Activated CD8-positive, alpha-beta memory T cell treated with anti-CD3 and anti-CD28 coated beads for 4 hours (primary cell): ENCODE measurements around the gene NEUROD6.

ENCODE experiments used
- DNase-seq, 2 donors: peaks; one replicate each; pipeline ENCODE4 v3.0.0-alpha.2; 2020; ENCODE audit warnings: low read depth in 2 of 2

Gene NEUROD6

DNA sequence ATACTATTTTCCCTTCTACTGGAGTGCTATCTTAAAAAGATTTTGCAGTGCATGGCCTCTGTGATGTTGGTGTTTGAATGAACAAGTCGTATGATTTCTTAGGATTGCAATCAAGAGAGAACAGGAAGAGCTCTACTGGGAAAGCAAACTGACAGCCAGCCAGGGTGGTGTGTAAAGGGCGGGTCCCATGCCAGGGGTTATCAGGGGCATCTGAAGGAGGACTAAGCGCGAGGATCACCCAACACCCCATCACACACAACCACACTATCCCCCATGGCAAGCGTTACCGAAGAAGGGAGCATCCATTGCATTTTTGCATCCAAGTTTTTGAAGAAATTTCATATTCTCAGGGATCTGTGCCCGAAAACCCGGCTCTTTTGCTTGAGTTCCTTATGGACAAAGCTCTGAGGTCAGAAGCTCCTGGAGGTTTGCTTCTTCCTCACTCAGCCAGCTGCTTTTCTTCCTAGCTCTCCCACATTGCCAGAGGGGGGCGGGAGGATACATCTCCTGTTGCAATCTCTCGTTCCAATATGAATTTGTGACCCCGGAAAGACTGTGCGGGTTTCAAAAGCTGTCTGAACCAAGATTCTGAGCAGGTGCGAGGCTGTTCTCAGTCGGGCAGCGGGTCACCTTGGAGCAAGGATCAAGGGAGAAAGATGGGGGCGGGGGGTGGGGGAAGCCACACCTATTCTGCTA lies 5.2 kb downstream of the NEUROD6 start:
- no peak for DNase-seq

DNA sequence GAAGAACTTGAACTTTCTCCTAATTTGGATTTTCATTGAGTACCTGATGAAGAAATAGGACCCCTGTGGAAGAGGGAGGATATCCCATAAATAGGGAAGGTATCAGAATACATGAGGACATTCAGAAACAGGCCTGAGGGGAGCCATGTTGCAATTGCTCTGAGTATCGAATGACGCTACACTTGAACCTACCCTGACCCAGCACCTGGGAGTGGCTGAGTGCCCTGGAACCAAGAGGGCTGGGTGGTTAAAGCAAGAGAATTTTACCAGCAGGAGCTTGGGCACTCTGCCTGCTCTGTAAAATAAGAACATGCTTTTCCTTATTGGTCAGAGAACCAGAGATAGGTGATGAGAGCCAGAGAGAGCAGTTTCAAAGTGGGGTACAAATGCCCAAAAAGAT lies 7.2 kb downstream of the NEUROD6 start:
- DNase-seq, result no peak

DNA sequence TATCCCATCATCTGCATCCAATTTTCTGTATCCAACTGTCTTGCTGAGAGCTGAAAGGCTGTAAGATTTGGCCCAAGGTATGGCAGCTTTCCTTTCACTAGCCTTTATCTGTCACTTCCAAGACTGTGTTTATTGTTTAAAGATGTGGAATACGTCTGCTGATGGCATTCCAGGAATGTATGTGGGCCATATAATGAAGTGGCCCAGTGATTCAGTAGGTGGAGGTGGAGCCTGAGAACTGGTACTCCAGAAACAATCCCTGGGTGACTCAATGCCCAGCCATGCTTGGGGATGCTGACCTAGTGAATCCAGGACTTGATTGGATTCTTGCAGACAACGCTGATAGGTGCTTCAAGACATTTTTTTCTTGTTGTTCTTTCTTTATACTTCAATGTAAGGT lies 13.5 kb downstream of the NEUROD6 start:
- no peak for DNase-seq

DNA sequence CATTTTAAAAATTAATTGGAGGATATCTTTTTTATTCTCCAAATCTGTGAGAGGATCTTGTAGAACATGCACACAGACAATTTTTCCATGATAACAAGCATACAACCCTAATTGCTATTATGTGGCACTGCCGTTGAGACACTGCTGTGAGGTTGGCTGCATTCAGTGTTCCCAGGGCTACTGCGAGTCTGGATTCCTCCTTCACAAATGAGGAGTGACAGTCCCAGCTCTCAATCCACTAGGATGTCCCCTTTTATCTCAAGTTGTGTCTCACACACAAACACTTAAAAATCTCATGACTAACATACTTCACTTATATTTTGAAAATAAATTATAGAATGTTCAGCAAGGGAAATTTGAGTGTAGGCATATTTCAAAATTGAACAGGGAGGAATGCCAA lies 14.1 kb downstream of the NEUROD6 start:
- DNase-seq, result no peak

DNA sequence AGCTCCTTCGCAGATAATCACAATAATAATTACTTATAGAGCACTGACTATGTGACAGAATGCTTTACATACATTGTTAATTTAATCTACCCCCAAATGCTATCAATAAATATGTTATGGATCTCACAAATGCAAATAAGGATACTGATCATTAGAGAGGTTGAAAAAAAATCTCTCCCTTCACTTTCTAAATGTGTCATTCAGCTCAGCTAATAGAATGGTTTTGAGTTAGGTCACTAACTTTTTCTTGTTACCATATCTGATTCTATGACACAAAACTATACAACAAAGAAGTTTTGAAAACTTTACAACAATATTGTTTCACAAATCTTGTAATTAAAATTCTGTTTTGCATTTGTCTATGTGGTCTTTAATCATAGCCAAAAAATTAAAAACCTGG lies 17.4 kb downstream of the NEUROD6 start:
- no peak for DNase-seq

DNA sequence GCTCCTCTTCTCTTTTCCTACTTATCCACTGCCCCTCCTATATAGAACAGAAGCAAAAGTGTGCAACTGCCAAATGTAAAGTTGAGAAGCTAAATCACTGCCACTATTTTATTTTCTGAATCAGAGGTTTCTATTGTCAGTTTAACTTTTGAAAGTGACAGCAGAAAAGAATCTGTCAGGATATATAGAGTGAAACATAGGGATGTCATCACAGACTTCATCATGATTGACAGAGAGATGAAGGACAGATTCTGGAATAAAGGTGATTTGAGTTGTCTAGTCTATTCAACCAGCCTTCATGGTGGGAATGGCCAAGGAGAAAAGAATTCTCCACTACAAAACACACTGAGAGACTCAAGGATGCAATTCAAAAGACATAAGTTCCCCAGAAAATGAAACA lies 19.9 kb downstream of the NEUROD6 start:
- DNase-seq, result no peak

DNA sequence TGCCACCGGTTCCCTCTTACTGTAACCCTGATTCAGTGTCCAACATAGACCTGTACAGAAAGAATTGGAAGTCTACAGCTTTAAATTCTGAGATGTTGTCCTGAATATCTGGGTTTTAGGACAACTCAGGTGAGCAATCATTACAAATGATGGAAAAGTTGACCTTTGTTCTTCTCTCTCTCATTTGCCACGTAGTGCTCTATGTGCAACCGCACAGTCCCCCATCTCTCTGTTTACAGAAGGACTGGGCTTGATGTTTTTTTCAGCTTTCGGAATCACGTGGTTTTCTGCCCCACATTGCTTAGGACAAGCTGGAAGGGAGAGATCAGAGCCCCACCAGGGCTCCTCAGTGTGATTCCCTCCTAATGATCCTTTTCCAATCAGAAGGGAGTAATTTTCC lies 22.2 kb downstream of the NEUROD6 start:
- no peak for DNase-seq

DNA sequence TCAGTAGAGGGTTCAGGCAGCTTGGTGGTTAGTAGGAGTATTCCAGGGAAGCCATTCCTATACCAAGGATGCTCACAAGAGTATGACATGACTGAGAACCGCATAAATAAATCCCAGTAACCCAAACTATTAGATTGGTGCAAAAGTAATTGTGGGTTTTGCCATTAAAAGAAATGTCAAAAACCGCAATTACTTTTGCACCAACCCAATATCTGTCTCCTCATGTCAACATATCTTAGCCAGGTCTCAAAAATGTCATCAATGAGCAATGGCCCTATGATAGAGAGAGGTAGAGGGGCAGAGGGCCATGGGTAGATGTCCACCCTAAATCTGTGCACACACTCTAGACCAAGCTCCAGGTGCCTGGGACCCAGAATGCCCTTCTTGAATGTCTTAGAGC lies 23.6 kb downstream of the NEUROD6 start:
- no peak for DNase-seq

DNA sequence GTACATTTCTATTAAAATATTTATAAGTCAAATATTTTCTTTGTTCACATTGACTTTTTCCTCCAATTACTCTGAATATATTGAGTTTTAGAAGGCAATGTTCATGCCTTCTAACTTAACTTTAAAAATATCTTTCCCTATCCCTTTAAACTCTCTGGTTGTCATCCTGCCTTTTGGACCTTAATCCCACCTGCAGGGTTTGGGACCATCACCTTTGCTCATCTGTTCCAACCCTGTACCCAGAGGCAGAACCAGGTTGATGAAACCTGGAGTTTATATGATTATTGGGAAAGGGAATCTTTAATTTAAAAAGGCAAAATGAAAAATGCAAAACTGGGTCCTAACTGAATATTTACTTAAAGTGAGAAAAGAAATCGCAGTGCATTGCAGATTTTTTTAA lies 24.8 kb downstream of the NEUROD6 start:
- no peak for DNase-seq

DNA sequence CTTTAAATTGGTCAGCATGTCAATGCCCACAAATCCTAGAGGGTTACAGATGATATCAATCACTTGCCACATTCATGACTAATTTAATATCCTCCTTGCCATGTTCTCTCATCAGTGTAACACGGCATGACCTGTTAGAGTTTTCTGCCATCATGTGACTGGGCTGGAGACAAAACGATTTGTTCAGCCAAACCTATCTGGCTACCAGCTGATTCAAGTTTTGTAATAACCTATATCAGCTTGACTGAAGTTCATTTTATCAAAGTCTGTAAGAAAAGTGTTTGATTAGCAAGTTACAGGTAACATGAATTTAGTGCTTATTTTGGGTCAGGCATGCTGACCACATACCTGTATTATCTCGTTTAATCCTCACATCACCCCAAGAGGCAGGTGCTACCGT lies 25.7 kb downstream of the NEUROD6 start:
- no peak for DNase-seq

DNA sequence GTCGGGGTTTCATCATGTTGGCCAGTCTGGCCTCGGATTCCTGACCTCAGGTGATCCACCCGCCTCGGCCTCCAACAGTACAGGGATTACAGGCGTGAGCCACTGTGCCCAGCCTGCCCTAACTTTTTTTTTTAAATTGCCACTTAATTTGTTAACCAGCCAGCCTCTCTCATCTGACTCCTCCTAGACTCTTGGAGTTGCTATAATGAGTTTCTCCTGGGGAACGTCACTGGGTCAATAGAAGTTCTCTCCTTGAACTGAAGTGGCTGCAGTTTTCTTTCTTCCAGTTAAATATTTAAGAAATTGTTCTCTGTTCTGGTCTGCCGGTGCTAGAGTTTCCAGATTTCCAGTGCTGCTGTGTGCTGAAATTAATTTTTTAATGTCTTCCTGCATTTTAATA lies 27.6 kb downstream of the NEUROD6 start:
- no peak for DNase-seq

DNA sequence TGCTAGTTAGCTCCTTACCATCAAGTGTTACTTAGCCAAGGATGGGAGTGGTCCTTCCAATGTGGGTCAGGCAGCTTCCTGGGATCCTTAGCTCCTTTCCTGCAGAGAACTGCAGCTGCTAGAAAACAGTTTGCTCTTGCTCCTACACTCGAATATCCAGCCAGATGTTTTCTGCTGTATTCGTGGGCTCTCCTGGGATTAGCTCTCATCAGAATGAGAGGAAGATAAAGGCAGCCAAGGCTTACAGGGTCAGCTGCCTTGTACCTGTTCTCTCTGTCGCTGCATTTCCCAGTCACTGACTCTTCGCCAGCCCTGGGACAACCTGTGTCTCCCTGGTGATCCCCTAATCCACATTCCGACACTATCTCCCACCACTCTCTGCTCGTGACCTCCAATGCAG lies 29.0 kb downstream of the NEUROD6 start:
- DNase-seq, result no peak

DNA sequence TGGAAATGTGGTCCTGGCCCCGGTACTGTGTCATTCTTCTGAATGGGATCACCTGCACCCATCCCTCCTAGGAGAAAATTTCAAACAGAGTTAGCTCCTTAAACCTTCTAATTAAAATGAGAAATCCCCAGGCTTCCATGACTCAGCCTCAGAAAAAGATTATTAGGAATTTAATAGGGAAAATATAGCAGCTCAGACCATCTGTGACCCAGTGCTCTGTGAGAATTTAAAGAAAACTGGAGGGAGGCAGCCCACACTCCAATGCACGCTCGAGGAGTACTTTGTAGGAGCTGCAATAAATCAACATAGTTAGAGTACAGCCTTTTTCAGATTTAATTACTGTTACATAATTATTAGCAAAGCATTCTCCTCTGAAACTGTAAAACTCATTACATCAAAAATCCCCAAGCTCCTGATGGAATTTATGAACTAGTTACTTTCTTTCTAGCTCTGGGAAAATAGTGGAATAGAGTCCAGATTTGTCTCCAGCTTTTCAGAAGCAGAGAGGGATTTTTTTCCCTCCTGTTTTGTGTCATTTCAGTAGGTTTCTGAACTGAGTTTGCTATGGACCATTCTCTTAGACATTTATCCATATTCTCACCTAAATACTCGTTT lies 30.1 kb downstream of the NEUROD6 start:
- DNase-seq, result no peak

DNA sequence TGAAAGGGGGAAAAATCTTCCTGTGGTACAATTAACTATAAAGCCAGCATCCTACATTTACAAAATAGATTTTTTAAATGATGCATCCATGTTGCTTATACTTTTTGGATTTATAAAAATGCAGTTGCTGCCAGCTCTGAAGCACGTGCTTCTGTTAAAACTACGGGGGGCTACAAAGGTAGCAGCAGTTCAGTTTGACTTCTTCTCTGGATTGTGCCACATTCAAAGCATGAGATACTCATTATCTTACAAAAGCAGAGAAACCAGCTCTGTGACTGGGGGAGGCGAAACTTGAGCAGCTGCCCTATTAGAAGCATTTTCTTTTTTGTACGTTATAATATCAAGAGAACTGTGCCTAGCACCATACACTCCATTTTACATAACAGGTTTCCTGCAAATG lies 31.1 kb downstream of the NEUROD6 start:
- DNase-seq, result no peak

DNA sequence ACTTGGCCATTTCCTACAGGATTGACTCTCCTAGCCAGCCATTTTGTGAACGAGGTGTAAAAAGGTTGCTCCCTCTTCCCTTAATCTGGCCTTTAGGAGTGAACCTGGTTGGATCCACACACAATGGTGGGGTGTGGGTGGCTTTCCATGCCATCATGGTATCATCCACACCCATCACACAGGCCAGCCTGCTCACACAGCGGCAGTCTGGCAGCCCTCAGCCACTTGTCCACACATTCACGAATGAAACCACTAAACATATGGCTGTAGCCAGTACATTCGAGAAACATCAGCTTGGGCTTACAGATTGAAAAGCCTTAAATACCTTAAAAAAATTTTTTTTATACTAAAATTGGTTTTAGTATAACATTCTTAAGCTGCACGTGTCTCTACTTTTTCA lies 31.9 kb downstream of the NEUROD6 start:
- no peak for DNase-seq

DNA sequence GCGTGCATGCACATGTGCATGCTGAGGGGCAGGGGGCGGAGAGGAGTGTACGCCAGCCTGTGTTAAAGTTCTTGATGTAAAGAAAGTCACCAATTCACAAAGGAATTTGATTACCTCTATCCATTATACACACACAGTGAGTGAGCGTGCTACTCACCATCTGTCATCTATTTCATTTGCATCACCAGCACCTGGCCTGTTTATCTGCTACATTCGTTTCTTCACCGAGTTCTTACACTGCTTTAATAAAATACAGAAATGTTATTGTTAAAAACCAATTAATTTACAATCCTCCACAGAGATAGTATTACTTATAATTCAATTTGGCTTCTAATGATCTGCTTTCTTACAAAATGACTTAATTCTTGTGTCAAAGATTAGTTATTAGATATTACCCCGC lies 32.6 kb downstream of the NEUROD6 start:
- no peak for DNase-seq

DNA sequence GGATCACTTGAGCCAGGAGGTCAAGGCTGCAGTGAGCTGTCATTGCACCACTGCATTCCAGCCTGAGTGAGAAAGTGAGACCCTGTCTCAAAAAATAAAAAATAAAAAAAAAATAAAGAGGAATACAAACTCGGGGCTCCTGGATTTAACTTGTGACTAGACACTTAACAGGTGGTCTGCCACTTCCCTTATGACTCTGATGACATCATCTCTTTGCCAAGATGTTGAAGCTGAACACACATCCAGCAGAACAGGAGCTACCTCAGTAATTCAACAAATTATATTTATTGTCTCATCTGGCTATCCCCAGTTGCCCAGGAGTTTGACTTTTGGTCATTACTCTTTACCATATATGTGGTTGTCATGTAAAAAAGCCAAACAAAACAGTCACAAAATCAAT lies 35.3 kb downstream of the NEUROD6 start:
- DNase-seq, result no peak

DNA sequence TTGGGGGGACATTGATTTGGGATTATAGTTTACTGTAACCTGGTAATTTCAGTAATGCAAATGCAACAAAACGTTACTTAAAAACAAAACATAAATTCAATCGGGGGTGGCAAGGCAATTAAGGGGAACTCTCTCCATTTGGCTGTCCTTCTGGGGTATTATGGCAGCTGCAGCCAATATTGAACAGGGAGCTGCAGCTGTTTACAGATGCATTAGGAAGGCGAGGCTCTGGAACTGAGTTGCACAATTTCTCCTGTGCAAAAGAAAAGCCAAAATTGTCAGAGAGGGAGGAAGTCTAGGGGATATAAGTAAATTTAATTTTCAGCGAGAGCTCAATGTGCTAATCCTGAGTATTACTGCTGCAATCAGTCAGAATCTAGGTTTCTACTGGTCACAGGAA lies 36.1 kb downstream of the NEUROD6 start:
- no peak for DNase-seq

DNA sequence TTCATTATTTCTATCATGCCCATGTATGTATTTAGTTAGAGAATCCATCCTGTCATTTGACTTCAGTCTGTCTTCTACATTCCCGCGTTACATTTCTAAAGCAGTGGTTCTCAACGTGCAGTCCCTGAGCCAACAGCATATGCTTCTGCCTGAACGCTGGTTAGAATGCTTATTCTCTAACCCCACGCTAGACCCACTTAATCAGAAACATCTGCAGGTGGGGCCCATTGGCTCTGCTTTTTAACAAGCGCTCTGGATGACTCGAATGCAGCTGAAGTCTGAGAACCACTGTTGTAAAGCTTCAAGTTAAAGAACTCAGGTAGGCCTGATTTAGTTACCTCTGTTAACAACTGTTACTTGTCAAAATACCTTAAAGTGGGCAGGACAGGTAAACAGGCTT lies 38.2 kb downstream of the NEUROD6 start:
- DNase-seq, result no peak

DNA sequence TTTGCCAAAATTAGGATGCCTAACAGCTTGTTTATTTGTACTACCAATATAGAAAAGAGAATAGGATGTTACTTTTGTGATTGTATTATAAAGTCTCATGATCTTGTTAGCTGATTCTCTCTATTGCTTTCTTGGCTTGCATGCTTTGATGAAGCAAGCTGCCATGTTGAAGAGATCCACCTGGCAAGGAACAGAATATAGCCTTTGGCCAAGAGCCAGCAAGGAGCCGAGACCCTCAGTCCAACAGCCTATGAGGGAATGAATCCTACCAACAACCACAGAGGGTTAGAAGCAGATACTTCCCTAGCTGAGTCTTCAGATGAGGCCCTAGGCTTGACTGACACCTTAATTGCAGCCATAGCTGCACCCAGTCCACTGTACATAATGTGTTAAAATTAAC lies 41.2 kb downstream of the NEUROD6 start:
- DNase-seq, result no peak

DNA sequence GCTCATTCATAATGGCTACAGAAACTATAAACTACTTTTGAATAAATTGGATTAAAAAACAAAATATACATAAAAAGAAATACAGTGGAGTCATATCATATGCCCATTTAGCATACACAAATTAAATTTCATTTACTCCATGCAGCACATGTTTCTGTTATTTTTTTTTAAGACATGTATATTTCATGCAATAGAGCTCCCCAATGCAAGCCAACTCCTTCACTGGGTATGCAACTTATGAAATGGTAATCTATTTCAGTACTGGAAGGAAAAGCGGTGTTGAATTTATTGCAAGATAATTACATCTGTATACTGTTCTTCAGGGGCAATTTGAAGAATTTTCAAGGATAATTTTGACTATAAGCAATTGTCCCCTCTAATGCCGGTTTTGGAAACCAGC lies 49.9 kb downstream of the NEUROD6 start:
- no peak for DNase-seq
